HG03025 (cell line): ENCODE results near the gene IFI16.

Experiments used
- ATAC-seq: cut with Tn5 transposase; IDR thresholded peaks from one replicate; pipeline ENCODE4 v1.9.1; 2021; ENCODE audit warnings: mild to moderate bottlenecking, moderate library complexity; ENCODE audit not compliant: unreplicated experiment, low FRiP score

The IFI16 gene

DNA sequence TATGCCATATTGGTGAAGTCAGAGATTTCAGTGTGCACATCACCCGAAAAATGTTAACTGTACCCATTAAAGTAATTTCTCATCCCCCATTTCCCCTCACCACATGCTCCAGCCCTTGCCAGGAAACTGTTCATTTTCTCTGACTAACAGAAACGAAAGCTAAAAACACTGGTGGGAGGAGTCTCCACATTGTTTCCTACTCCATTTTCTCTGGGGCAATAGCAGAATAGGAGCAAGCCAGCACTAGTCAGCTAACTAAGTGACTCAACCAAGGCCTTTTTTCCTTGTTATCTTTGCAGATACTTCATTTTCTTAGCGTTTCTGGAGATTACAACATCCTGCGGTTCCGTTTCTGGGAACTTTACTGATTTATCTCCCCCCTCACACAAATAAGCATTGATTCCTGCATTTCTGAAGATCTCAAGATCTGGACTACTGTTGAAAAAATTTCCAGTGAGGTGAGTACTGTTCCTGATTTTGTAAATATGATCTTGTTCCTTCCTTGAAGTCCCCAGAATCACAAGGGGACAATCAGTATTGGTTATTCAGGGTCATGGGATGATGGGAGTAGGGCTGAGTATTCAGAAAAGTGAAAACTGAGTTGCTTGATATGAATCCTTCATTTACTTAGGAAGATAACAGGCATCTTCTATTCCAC is at the start of gene IFI16:
TSS of gene IFI16 (plus strand) at position 204 of the 658 bp plus-strand sequence. CDS start 4,774 bp downstream, outside the sequence.
- peak; percentile 50 for ATAC-seq

DNA sequence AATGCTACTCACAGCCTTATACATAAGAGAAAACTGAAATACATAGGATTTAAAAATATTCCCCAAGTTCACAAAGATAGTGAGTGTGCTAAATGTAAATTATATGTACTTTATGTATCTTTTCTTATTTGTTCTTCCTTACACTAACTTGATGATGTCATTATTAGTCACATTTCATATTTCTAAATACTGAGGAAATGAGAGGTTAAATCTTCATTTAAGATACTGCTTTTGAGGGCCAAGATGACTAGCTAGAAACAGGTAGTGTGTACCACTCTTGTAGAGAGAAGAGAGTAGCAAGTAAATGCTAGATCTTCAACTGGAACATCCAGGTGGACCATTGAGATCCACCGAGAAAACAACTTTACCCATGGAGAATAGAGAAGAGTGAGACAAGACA is 48.5 kb upstream of the IFI16 start:
- ATAC-seq, result no peak

DNA sequence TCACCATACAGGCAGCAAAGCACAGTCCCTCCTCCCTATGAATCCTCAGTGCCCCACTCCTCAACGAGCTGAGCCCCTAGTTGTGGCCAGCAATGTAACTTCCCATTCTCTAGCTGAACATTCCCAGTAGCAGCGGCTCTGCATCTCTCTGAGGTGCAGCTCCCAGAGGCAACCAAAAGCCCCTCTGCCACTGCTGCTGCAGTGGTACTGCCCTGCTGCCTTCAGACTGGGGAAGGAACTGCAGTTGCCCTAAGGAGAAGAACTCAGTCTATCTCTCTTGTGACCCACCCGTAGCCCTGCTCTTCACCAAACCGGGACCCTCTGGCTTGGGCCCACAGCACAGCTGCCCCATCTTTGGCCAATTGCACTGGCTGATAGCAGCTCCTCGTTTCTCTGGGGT is 46.7 kb upstream of the IFI16 start:
- ATAC-seq, result no peak

DNA sequence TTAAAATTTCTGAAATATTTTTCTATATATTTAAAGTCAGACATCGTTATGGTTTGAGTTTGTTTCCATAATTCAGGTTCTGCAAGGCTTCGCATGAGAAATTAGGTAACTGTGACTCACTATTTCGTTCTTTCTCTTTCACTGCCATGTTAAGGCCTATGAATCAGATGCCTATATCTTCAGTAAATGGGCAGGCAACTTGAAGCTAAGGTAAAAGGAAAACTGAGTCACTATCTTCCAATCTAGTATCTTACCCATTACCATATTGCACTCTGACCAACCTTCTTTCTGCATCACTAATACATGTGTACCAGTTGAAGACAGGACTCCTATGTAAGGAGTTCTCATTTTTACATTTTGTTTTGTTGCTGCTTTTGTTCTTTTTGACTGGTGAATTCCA is 40.5 kb upstream of the IFI16 start:
- ATAC-seq, result no peak

DNA sequence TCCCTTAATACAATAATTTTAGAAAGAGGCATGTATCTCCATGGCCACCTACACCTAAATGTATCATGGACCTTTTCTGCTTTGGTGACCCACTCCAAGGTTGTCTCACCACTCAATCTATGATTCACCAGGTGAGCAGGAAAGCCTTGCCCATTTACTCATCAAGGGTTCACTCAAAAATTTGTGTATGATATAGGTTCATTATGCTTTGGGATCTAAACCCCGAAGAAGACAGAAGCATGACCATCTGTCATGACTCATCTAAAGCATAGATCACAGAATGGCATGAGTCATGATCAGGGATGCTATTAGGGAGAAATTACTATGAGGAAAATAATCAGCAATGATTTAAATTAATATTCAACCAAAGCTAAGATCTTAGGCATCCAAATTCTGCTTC is 39.9 kb upstream of the IFI16 start:
- ATAC-seq, result no peak

DNA sequence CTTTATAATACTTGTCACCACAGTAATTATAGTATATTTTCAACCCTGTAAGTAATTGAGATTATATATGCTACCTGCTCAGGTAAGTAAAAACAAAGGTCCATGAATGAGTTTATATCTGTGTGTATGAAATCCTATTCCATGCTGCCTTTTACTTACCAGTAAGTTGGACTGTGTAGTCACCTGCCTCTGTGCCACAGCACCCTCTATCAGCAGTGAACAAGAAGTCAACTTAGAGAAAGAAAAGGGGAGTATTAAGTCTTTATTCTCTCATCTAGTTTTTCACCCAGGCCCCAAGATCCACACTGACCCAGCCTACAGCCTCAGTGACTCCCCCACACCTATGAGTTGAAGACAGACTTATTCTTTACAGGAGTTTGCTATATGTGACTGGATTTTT is 36.9 kb upstream of the IFI16 start:
- ATAC-seq, result no peak

DNA sequence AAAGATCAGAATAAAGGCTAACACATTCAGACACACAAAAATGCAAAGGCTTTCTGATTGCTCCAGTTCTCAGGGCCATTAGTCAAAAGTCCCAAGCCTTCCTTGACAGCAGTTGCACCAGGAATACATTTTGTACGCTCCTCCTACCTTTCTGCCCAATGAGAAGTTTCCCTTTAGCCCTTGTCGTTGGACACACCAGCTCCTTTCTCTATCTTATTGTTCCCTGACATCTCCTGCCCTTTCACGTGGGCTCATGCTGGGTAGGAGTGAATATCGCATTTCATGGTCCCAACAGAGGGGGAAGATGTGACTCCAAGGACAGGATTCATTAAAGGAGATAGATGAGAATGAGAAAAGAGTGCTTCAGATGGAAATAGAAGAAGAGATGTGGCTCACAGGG is 33.5 kb upstream of the IFI16 start:
- no peak for ATAC-seq

DNA sequence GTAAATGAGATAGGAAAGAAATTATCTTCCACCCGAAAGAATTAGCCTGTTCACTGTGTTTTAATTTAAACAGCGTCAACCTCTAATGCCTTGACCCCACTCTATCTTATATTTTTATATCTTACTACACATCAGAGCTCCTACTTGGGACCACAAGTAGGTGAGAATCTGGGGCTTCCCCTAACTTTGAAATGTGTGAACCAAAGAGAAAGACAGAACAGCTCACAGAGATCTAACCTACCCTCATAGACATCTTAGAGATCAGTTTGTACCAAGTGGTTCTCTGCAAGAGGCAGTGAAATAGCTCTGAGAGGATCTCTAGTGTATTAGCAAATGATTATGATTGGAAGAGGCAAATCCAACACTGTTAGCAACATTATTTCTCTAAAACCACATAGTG is 31.0 kb upstream of the IFI16 start:
- ATAC-seq, result no peak

DNA sequence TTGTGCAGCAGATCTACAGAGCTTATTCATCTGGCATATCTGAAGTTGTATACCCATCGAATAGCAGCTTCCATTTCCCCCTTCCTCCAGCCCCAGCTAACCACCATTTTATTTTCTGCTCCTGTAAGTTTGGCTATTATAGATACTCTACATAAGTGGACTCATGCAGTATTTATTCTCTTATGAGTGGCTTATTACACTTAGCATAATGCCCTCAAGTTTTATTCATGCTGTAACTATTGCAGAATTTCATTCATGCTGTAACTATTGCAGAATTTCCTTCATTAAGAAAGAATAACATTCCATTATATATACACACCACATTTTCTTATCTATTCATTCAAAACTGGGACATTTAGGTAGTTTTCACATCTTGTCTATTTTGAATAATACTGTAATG is 30.5 kb upstream of the IFI16 start:
- no peak for ATAC-seq

DNA sequence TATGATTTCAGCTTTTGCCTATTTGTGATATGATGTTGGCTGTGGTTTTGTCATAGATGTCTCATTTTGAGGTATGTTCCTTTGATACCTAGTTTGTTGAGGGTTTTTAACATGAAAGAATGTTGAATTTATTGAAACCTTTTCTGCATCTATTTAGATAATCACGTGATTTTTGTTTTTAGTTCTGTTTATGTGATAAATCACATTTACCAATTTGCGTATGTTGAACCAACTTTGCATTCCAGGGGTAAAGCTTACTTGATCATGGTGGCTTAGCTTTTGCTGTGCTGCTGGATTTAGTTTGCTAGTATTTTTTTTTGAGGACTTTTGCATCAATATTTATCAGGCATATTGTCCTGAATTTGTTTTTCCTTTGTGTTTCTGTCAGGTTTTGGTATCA is 26.5 kb upstream of the IFI16 start:
- no peak for ATAC-seq

DNA sequence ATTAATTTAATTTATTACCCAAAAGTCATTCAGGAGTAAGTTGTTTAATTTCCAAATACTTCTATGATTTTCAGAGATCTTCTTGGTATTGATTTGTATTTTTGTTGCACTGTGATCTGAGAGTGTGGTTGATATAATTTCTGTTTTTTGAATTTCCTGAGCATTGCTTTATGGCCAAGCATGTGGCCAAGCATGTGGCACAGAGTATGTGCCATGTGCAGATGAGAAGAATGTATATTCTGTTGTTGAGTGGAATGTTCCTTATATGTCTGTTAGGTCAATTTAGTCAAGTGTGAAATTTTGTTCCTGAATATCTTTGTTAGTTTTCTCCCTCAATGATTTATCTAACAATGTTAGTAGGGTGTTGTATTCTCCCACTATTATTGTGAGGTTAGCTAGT is 25.3 kb upstream of the IFI16 start:
- no peak for ATAC-seq

DNA sequence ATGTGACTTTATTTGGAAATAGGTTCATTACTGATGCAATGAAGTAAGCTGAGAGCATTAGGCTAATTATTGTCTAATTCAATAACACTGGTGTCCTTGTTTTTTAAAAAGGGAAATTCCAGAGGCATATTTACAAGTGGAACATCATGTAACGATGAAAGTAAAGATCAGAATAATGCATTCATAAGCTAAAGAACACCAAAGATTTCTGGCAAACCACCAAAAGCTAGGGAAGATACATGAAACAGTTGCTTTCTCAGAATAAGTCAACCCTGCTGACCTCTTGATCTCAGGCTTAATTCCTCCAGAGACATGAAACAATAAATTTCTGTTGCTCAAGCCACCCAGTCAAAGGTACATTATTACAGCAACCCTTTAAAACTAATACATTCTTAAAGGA is 20.3 kb upstream of the IFI16 start:
- no peak for ATAC-seq

DNA sequence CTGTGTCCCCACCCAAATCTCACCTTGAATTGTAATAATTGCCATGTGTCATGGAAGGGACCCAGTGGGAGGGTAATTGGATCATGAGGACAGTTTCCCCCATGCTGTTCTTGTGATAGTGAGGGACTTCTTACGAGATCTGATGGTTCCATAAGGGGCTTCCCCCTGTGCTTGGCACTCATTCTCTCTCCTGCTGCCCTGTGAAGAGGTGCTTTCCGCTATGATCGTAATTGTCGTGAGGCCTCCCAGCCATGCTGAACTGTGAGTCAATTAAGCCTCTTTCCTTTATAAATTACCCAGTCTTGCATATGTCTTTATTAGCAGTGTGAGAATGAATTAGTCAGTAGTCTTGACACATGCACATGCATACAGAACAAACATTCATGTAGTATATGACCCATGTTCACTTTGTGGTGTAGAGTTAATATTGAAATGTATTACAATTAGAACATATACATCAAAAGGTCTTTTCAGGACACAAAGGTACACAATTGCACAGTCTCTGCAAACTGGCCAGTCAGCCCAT is 16.9 kb upstream of the IFI16 start:
- no peak for ATAC-seq

DNA sequence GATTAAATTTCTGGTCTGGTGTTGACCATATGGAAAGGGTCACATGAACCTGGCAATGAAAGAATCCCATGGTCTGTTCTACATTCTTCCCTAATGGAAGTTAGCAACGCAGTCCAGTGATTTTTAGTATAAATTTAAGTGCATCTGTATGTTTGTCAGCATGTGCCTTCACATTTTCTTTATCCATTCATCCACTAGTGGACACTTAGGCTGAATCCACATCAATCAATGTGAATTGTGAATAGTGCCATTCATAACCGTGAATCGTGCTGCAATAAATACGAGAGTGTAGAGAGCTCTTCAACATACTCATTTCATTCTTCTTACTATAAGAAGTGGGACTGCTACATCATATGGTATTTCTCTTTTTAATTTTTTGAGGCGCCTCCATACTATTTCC is 12.7 kb upstream of the IFI16 start:
- no peak for ATAC-seq

DNA sequence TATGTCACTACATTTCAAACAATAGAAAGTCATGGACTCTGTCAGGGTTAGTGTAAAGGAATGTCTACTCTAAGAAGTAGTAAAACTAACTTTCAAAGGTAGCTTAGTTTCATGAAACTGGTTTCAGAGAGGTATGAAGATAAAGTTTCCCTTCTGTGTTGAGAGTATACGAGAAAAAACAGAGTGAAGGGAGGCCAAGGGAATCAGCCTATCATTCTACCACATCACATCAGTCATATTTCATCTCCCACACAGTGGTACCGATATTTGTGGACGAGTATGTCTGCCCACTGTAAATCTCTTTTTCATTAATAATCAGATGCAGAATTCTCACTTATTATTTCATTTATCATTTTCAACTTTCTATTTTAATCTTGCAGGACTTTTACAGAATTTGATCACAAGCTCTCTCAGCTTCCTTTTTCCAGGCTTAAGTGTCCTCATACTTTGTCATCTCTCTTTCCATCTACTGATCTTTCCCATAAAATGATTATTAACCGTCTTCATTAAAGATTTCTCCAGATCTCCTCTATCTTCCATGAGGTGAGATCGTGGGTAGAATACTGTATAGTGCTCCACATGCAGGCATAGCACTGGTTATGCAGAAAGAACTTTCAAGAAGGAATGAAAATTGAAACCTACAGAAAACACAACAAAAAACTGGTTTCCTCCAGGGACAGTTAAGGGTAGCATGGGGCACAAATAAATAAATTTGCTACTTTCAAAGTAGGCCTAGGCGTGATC is 11.5 kb upstream of the IFI16 start:
- peak; percentile 46 for ATAC-seq

DNA sequence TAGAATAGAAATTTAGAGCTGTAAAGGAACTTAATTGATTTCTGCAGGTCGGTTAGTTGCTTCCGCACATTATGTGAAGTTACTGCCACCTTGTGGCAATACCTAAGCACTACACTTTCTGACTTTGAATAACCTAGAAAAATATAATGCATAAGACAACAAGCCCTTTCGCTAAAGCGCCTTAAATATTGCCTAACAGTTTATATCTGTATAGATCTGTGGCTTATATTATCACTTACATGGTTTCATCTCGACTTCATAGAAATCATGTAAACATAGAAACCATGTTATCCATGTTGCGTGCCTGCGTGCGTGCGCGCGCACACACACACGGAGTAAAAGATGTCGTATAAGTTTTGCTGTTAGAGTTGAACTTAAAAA is 10.9 kb upstream of the IFI16 start:
- peak; percentile 47 for ATAC-seq

DNA sequence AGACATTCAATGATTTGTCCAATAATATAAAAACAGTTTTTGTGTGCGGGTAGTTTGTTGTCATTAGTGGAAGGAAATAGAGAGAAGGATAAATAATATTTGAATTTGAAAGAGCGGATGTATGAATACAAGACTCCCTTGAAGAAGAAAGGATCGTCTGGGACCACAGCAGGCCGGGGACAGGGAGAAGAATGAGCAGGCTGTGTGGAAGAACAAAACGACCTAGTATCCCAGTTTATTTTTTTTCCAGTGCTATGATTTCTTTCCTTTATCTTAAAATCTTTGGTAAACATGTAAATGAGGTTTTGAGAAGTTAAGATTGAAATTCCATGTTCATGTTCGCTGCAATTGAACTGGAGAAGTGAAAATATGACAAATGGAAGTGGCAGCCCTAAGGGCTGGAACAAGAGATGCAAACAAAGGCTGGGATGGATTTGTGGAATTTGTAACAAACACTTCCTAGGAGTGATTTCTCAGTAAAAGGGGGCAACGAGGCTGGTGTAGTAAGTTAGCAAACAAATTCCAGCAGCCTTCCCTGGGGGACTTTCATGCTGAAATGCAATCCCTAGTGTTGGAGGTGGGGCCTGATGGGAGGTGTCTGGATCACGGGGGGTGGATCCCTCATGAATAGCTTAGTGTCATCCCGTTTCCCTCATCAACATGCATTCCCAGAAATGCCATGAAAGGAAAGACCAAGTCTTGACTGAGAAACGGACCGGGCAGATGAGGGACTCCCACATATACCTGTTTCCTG is 10.2 kb upstream of the IFI16 start:
- ATAC-seq, result no peak

DNA sequence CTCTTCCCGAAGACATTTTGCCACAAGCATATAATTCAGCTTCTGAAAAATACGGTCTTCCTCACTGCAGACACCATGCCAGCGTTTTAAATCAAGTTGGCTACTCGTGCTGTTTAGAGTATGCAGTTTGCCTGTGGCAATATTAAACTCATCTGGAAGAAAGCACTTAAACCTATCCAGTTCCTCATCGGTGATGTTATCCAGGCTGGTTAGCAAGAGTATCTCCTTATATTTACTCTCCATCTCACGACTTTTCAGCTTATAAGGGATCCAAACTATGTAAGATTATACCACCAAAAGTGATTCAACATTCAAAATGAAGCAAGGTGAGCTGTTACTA is 9.7 kb upstream of the IFI16 start:
- no peak for ATAC-seq

DNA sequence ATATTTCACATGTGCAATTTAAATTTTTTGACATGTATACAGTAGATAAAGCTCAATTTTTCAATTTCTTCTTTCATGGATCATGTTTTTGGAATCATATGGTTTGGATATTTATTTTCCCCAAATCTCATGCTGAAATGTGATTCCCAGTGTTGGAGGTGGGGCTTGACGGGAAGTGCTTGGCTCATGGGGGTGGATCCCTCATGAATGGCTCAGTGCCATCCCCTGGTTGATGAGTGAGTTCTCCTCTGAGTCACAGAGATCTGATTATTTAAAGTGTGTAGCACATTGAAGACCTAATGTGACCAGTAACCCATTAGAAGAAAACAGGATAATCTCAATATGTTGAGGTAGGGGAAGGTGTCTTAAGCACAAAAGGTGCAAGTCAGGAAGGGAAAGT is 9.1 kb upstream of the IFI16 start:
- ATAC-seq, result no peak

DNA sequence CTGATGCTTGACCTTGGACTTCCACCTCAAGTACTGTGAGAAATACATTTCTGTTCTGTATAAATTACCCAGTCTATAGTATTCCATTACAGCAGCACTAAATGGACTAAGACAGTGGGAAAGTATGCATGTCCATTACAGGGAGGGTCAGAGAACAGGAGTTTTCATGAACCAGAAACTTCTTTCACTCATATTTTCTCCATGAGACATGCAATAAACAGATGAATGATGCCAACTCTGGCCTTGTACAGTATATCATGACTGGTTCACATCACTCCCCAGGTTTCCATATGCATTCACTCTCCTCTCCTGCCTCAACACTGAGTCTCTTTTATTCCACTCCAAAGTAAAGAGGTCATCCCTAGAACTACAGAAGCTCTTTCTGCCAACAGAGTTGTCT is 4.5 kb upstream of the IFI16 start:
- ATAC-seq, result no peak

DNA sequence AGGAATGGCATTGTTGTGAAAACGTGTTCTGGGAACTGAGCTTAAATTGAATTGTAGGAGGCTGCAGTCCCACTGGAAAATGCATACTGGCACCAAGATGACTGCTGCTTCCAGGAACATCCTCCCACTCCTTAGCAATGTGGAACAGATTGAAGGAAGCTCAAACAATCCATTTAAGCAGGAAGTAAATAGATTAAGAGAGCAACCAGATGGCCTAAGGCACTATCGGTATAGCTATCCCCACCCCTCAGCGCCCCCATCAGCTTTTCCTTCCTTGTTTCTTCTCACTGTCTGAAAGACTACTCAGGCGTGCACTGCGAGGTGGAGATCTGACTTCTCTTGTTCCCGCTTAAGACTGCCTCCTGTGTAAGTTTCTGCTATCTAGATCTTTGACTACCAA is 4.0 kb upstream of the IFI16 start:
- ATAC-seq, result no peak
